Spleen (tissue), 11 donors: ENCODE results near the gene DLG2. TPM values are rescaled to one million over a fixed set of nuclear protein-coding genes. Genes with fewer than 3 reads are reported as not detected.
"Not testable (repeated sequence)": the region's sequence is repeated elsewhere in the genome, so short reads cannot be mapped to it uniquely, and the experiment has no call there.

Experiments
- DNase-seq: peaks from one replicate; pipeline ENCODE4 v3.0.0-alpha.2; 2020
- H3K27ac ChIP-seq, 8 donors: fragments of 200-600 bp; sonication (generic) in 7 of 8; 1 replicate in 4 of 8; 2 replicates in 4 of 8; pipeline versions ENCODE4 v1.5.0 to v1.8.0; 2016 to 2021; ENCODE audit warnings: inconsistent platforms in 4 of 8, mild to moderate bottlenecking in 4 of 8, moderate library complexity in 1 of 8
- H3K27me3 ChIP-seq, 7 donors: fragments of 200-600 bp; sonication (generic) in 6 of 7; replicated peaks in 1 of 7; 1 replicate in 4 of 7; 2 replicates in 3 of 7; pipeline versions ENCODE4 v1.5.0 to v1.8.0; 2016 to 2021; ENCODE audit warnings: inconsistent platforms in 3 of 7, mild to moderate bottlenecking in 1 of 7
- H3K36me3 ChIP-seq, 6 donors: fragments of 200-600 bp; sonication (generic) in 5 of 6; 1 replicate in 4 of 6; 2 replicates in 2 of 6; pipeline versions ENCODE4 v1.5.0 to v1.8.0; 2016 to 2021; ENCODE audit warnings: inconsistent platforms in 2 of 6
- H3K4me1 ChIP-seq, 6 donors: fragments of 200-600 bp; sonication (generic) in 5 of 6; 1 replicate in 3 of 6; 2 replicates in 3 of 6; pipeline versions ENCODE4 v1.5.0 to v1.8.0; 2016 to 2021; ENCODE audit warnings: inconsistent platforms in 3 of 6
- H3K4me3 ChIP-seq, 8 donors: fragments of 200-600 bp; sonication (generic) in 7 of 8; 1 replicate in 4 of 8; 2 replicates in 4 of 8; pipeline versions ENCODE4 v1.5.0 to v1.8.0; 2016 to 2021; ENCODE audit warnings: inconsistent platforms in 4 of 8, mild to moderate bottlenecking in 4 of 8, moderate library complexity in 2 of 8
- H3K9me3 ChIP-seq, 8 donors: fragments of 200-600 bp; sonication (generic) in 7 of 8; 1 replicate in 4 of 8; 2 replicates in 4 of 8; pipeline versions ENCODE4 v1.5.0 to v1.8.0; 2016 to 2021; ENCODE audit warnings: inconsistent platforms in 4 of 8
- CTCF ChIP-seq, 11 experiments: fragments of 200-600 bp in 7 of 11; fragments of 450-650 bp in 4 of 11; sonication (generic) in 4 of 11; IDR thresholded peaks in 8 of 11; conservative IDR thresholded peaks in 3 of 11; 1 replicate in 7 of 11; 2 replicates in 4 of 11; pipeline versions ENCODE4 v1.4.0 to v1.8.0; 2016 to 2021; ENCODE audit warnings: antibody characterized with exemption in 11 of 11, inconsistent platforms in 4 of 11, mild to moderate bottlenecking in 1 of 11
- POLR2A ChIP-seq, 3 donors: fragments of 450-650 bp; IDR thresholded peaks; one replicate each; pipeline ENCODE4 v1.5.1; 2017; ENCODE audit warnings: antibody characterized with exemption in 3 of 3, mild to moderate bottlenecking in 1 of 3
- POLR2AphosphoS5 ChIP-seq, 3 donors: sonication (generic); formaldehyde crosslinking; IDR thresholded peaks; one replicate each; pipeline ENCODE4 v1.5.1; 2017; ENCODE audit warnings: antibody characterized with exemption in 3 of 3
- WGBS, 5 donors: extraction: QIAGEN DNeasy Blood & Tissue Kit in 3 of 5; methylation state at CpG; one replicate each; pipeline versions ENCODE4 v1.1.5 to v1.1.7; 2013 to 2018; 5-methylcytosine and 5-hydroxymethylcytosine counted together
- intact Hi-C: fragments of 100-400 bp; cut with DNase I; formaldehyde crosslinking; loops from one replicate; pipeline ENCODE4 v1.15.0; 2023; ENCODE audit warnings: low total_unique reads
- polyA plus RNA-seq, 3 donors: library from polyadenylated mRNA; stranded (reverse); fragments of 200-250 nt; gene quantifications; one replicate each; pipeline ENCODE4 v1.2.1, GENCODE V29; 2013
- total RNA-seq, 7 donors: library from RNA; depleted of rRNA in 3 of 7; stranded (reverse); fragments of >200 nt in 3 of 7; fragmentation: NEBNext Ultra II Directional in 4 of 7; extraction: Animal tissue kit (Norgen Biotek cat#: 25700) in 4 of 7; gene quantifications; one replicate each; pipeline versions ENCODE4 v1.1.0 to v1.2.1, GENCODE V29; 2016 to 2021
- donor health status: healthy with polysubstance abuse.
- donor health status: DM: no; HTN: no; CAD: no; lungs with moderate emphysema.
- donor health status: DM: no; HTN: no; CAD: no.
- donor health status: Bipolar disorder and iron deficiency.
- donor health status: healthy.
- donor health status: DM: no; HTN: no; CAD: no.
- donor health status: DM: yes; HTN: yes; CAD: no.

Gene DLG2
- total and polyA plus RNA-seq, 10 donors, result 0.43 to 12.7 (median 7.9) TPM

DNA sequence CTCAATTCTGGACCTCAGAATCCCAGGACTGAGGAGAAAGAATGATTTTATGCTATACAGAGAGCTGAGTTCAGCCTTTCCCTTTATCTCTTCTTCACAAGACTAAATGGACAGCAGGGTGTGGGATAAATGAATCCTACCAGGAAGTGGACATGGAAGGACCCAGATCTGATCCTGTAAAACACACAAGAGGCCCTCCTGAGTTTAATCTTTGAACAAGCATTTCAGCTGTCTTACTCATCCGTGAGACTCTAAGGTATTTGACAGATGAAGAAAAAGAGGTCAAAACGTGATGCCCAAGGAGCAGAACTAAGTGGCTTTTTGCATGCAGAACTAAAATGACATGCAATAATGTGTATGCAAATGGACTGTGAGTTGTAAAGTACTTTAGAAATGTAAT lies 511.3 kb downstream of the DLG2 start:
- Histone ChIP-seq H3K27me3 (no peaks in the 10 kb centered on the region), H3K36me3 (no peaks in the 10 kb centered on the region), H3K4me1 (peaks cover 0 to 3% (median 0%) of the 10 kb centered on the region in 6 donors), H3K4me3 (no peak overlapping the region), H3K9me3 (no peaks in the 10 kb centered on the region), H3K27ac (no peak overlapping the region)
- TF ChIP-seq CTCF (IDR thresholded peaks at IDR 0.05 in 8 of 11, conservative IDR thresholded peaks at IDR 0.05 in 3 of 11) (no peak), POLR2A (IDR thresholded peaks at IDR 0.05) (no peak), POLR2AphosphoS5 (IDR thresholded peaks at IDR 0.05) (no peak)
- intact Hi-C loops, result no loop called here
- no peak for DNase-seq
- 70 to 88% (median 84%) methylated on average over 2 of the region's 2 CpGs for WGBS, 5 donors

- intact Hi-C loops, result no loop called here
Measured at GRCh38 chr11:85114786-85115185, 512.4 kb downstream of the DLG2 start.

GRCh38 chr11:85110246-85110645 lies 516.9 kb downstream of the DLG2 start:
- intact Hi-C loops, H3K27ac ChIP-seq, H3K4me3 ChIP-seq, H3K9me3 ChIP-seq, H3K27me3 ChIP-seq, H3K36me3 ChIP-seq, H3K4me1 ChIP-seq, DNase-seq: not testable (repeated sequence)
- WGBS, 5 donors, result 54 to 78% (median 75%) methylated on average over 1 of the region's 1 CpG

More at GRCh38 chr11:85114786-85115185, 512.4 kb downstream of the DLG2 start:
- Histone ChIP-seq H3K27me3 (no peaks in the 10 kb centered on the region), H3K36me3 (no peaks in the 10 kb centered on the region), H3K4me3 (no peak overlapping the region), H3K27ac (no peak overlapping the region), H3K4me1 (peaks cover 0 to 7% (median 0%) of the 10 kb centered on the region in 6 donors), H3K9me3 (no peaks in the 10 kb centered on the region)
- 80 to 93% (median 86%) methylated on average over 2 of the region's 2 CpGs for WGBS, 5 donors
- no peak for DNase-seq
- TF ChIP-seq POLR2A (IDR thresholded peaks at IDR 0.05), result no peak
- no peak for TF ChIP-seq POLR2AphosphoS5 (IDR thresholded peaks at IDR 0.05)
- TF ChIP-seq CTCF (IDR thresholded peaks at IDR 0.05 in 8 of 11, conservative IDR thresholded peaks at IDR 0.05 in 3 of 11), result no peak

GRCh38 chr11:85109141-85109540 lies 518.0 kb downstream of the DLG2 start:
- H3K4me3 ChIP-seq, result no peak overlapping the region
- H3K36me3 ChIP-seq, result no peaks in the 10 kb centered on the region
- no peak overlapping the region for H3K27ac ChIP-seq
- H3K9me3 ChIP-seq, result peaks cover 0 to 8% (median 0%) of the 10 kb centered on the region in 8 donors
- DNase-seq, result no peak
- no peaks in the 10 kb centered on the region for H3K27me3 ChIP-seq
- no peak for TF ChIP-seq POLR2AphosphoS5 (IDR thresholded peaks at IDR 0.05)
- TF ChIP-seq CTCF (IDR thresholded peaks at IDR 0.05 in 8 of 11, conservative IDR thresholded peaks at IDR 0.05 in 3 of 11), result no peak
- no peak for TF ChIP-seq POLR2A (IDR thresholded peaks at IDR 0.05)
- intact Hi-C loops, result no loop called here
- WGBS, 5 donors, result 80 to 88% (median 84%) methylated on average over 4 of the region's 4 CpGs
- H3K4me1 ChIP-seq, result peaks cover 0 to 9% (median 0%) of the 10 kb centered on the region in 6 donors

DNA sequence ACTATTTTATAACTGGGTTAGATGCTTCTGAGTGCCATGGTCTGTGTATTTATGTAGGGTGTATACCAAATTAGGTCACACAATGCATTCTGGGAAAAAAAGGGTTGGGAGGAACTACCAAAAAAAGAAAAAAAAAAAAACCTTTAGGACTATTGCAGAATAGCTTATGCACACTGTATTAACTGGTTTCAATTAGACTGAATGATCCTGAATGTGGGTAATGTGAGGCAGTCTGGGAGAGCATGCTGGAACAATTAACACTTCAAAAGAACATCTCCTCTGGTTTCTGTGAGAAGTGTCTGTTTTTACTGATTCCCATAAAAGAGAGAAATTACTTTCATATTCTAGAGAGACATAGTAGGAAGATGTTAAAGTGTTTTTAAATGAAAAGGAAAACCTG lies 521.3 kb downstream of the DLG2 start:
- intact Hi-C loops, result no loop called here
- H3K27me3 ChIP-seq, result no peaks in the 10 kb centered on the region

More for the DNA sequence above, 521.3 kb downstream of the DLG2 start:
- DNase-seq, result no peak
- no peak for TF ChIP-seq POLR2AphosphoS5 (IDR thresholded peaks at IDR 0.05)
- no peak for TF ChIP-seq CTCF (IDR thresholded peaks at IDR 0.05 in 8 of 11, conservative IDR thresholded peaks at IDR 0.05 in 3 of 11)
- TF ChIP-seq POLR2A (IDR thresholded peaks at IDR 0.05), result no peak
- Histone ChIP-seq H3K4me3 (no peak overlapping the region), H3K4me1 (peaks cover 0 to 9% (median 0%) of the 10 kb centered on the region in 6 donors), H3K27ac (no peak overlapping the region), H3K9me3 (peaks cover 0 to 26% (median 14%) of the 10 kb centered on the region in 8 donors), H3K36me3 (no peaks in the 10 kb centered on the region)
